ENCODE results near the gene FAM184B. TPM values are rescaled to one million over a fixed set of nuclear protein-coding genes. Genes with fewer than 3 reads are reported as not detected.

Gene FAM184B
- polyA plus RNA-seq, 1 donor from 2014 or later, result 0.10 TPM

DNA sequence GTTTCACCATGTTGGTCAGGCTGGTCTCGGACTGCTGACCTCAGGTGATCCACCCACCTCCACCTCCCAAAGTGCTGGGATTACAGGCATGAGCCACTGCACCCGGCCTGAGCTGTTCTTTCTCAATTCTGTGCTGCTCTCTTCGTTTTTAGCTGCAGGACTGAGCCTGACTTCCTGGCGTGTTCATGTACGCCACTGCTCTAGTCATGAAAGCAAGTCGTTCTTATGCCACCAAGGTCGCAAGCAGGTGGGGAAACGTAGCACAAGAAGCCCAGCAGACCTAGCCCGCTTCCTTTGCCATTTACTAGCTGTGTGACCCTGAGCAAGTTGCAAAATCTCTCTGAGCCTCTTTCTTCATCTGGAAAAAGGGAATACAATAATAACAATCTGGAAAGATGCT lies 123.6 kb downstream of the FAM184B start:
- no peaks in the 10 kb centered on the region for H3F3A ChIP-seq (ENCODE audit: insufficient read depth, low read length, poor library complexity, severe bottlenecking)
- no peaks in the 10 kb centered on the region for H3K27me3 ChIP-seq (ENCODE audit: insufficient read depth, low read depth, low read length)
- TF ChIP-seq MXI1 (conservative IDR thresholded peaks at IDR 0.05; ENCODE audit: poor library complexity, severe bottlenecking), result no peak
- H3K4me3 ChIP-seq (ENCODE audit: low read length), result no peak overlapping the region
- no peak overlapping the region for H3K4me2 ChIP-seq (ENCODE audit: low read length)
- H3K36me3 ChIP-seq (ENCODE audit: insufficient read depth, low read length), result no peaks in the 10 kb centered on the region
- H4K20me1 ChIP-seq (ENCODE audit: insufficient read depth), result no peaks in the 10 kb centered on the region
- no peaks in the 10 kb centered on the region for H3K9me3 ChIP-seq (ENCODE audit: low read length)
- H3K27ac ChIP-seq (ENCODE audit: low read length), result no peak overlapping the region
- no peak overlapping the region for H2AFZ ChIP-seq (ENCODE audit: low read depth, low read length)
- H3K9ac ChIP-seq (ENCODE audit: low read length), result no peak overlapping the region
- H3K79me2 ChIP-seq (replicated peaks; ENCODE audit: insufficient read depth, low read length), result no peaks in the 10 kb centered on the region
- H3K9me2 ChIP-seq (ENCODE audit: insufficient read depth, low read length), result no peaks in the 10 kb centered on the region

DNA sequence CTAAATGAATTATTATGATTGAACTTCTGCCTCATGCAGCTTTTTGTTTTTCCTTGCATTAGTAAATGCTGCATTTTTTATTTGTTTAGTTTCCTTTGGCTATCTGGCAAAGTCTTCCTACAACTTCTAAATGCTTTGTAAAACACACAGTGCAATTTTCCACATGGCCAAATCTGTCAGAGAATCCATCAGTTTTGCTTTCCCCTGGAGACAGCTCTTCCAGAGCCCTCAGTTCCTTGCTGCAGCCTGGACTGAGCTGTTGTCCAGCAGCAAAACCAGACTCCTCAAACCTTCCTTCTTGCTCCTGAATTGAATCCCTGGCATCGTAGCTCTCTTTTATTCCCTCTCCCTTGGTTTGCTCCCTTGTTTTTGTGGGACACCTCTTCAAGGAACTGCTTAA lies 124.3 kb downstream of the FAM184B start:
- Histone ChIP-seq H3K36me3 (ENCODE audit: insufficient read depth, low read length) (no peaks in the 10 kb centered on the region), H3K79me2 (replicated peaks; ENCODE audit: insufficient read depth, low read length) (no peaks in the 10 kb centered on the region), H3K9ac (ENCODE audit: low read length) (no peak overlapping the region), H3K9me2 (ENCODE audit: insufficient read depth, low read length) (no peaks in the 10 kb centered on the region), H2AFZ (ENCODE audit: low read depth, low read length) (no peak overlapping the region), H3K4me3 (ENCODE audit: low read length) (no peak overlapping the region), H3F3A (ENCODE audit: insufficient read depth, low read length, poor library complexity, severe bottlenecking) (no peaks in the 10 kb centered on the region), H4K20me1 (ENCODE audit: insufficient read depth) (no peaks in the 10 kb centered on the region), H3K27me3 (ENCODE audit: insufficient read depth, low read depth, low read length) (no peaks in the 10 kb centered on the region), H3K9me3 (ENCODE audit: low read length) (no peaks in the 10 kb centered on the region), H3K4me2 (ENCODE audit: low read length) (no peak overlapping the region), H3K27ac (ENCODE audit: low read length) (no peak overlapping the region)
- no peak for TF ChIP-seq POLR2AphosphoS5 (IDR thresholded peaks at IDR 0.05)
- TF ChIP-seq, protein P1, sequence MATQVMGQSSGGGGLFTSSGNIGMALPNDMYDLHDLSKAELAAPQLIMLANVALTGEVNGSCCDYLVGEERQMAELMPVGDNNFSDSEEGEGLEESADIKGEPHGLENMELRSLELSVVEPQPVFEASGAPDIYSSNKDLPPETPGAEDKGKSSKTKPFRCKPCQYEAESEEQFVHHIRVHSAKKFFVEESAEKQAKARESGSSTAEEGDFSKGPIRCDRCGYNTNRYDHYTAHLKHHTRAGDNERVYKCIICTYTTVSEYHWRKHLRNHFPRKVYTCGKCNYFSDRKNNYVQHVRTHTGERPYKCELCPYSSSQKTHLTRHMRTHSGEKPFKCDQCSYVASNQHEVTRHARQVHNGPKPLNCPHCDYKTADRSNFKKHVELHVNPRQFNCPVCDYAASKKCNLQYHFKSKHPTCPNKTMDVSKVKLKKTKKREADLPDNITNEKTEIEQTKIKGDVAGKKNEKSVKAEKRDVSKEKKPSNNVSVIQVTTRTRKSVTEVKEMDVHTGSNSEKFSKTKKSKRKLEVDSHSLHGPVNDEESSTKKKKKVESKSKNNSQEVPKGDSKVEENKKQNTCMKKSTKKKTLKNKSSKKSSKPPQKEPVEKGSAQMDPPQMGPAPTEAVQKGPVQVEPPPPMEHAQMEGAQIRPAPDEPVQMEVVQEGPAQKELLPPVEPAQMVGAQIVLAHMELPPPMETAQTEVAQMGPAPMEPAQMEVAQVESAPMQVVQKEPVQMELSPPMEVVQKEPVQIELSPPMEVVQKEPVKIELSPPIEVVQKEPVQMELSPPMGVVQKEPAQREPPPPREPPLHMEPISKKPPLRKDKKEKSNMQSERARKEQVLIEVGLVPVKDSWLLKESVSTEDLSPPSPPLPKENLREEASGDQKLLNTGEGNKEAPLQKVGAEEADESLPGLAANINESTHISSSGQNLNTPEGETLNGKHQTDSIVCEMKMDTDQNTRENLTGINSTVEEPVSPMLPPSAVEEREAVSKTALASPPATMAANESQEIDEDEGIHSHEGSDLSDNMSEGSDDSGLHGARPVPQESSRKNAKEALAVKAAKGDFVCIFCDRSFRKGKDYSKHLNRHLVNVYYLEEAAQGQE (IDR thresholded peaks at IDR 0.05; ENCODE audit: borderline replicate concordance), result no peak
- no peak for TF ChIP-seq EZH2 (IDR thresholded peaks at IDR 0.05; ENCODE audit: borderline replicate concordance, insufficient read depth, low read length, poor library complexity, severe bottlenecking)
- TF ChIP-seq EP300 (conservative IDR thresholded peaks at IDR 0.05; ENCODE audit: poor library complexity, severe bottlenecking), result no peak
- TF ChIP-seq, protein P2, sequence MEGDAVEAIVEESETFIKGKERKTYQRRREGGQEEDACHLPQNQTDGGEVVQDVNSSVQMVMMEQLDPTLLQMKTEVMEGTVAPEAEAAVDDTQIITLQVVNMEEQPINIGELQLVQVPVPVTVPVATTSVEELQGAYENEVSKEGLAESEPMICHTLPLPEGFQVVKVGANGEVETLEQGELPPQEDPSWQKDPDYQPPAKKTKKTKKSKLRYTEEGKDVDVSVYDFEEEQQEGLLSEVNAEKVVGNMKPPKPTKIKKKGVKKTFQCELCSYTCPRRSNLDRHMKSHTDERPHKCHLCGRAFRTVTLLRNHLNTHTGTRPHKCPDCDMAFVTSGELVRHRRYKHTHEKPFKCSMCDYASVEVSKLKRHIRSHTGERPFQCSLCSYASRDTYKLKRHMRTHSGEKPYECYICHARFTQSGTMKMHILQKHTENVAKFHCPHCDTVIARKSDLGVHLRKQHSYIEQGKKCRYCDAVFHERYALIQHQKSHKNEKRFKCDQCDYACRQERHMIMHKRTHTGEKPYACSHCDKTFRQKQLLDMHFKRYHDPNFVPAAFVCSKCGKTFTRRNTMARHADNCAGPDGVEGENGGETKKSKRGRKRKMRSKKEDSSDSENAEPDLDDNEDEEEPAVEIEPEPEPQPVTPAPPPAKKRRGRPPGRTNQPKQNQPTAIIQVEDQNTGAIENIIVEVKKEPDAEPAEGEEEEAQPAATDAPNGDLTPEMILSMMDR (IDR thresholded peaks at IDR 0.05; ENCODE audit: poor library complexity, severe bottlenecking), result no peak
- no peak for TF ChIP-seq MXI1 (conservative IDR thresholded peaks at IDR 0.05; ENCODE audit: poor library complexity, severe bottlenecking)
- TF ChIP-seq SMC3 (conservative IDR thresholded peaks at IDR 0.05; ENCODE audit: poor library complexity), result no peak
- no peak for TF ChIP-seq RAD21 (conservative IDR thresholded peaks at IDR 0.05)
- no peak for TF ChIP-seq TAF1 (IDR thresholded peaks at IDR 0.05; ENCODE audit: low read depth)

DNA sequence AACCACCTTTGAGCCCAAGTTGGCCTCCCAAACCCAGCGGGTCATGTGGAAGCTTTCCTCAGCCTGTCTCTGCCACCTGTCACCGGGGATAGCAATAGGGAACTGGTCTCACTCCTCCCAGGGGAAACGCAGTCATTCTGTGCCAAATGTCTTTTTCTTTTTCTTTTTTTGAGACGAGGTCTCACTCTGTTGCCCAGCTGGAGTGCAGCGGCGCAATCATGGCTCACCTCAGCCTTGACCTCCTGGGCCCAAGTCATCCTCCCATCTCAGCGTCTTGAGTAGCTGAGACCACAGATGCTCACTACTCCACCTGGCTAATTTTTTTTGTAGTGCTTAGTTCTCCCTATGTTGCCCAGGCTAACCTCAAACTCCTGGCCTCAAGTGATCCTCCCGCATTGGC lies 126.7 kb downstream of the FAM184B start:
- H3K27ac ChIP-seq (ENCODE audit: low read length), result no peak overlapping the region
- H3K9ac ChIP-seq (ENCODE audit: low read length), result no peak overlapping the region
- H3F3A ChIP-seq (ENCODE audit: insufficient read depth, low read length, poor library complexity, severe bottlenecking), result no peaks in the 10 kb centered on the region
- no peaks in the 10 kb centered on the region for H3K9me2 ChIP-seq (ENCODE audit: insufficient read depth, low read length)
- H2AFZ ChIP-seq (ENCODE audit: low read depth, low read length), result no peak overlapping the region
- no peaks in the 10 kb centered on the region for H3K79me2 ChIP-seq (replicated peaks; ENCODE audit: insufficient read depth, low read length)
- no peak for TF ChIP-seq POLR2AphosphoS5 (IDR thresholded peaks at IDR 0.05)
- TF ChIP-seq TAF1 (IDR thresholded peaks at IDR 0.05; ENCODE audit: low read depth), result no peak
- no peak for TF ChIP-seq RAD21 (conservative IDR thresholded peaks at IDR 0.05)
- TF ChIP-seq EP300 (conservative IDR thresholded peaks at IDR 0.05; ENCODE audit: poor library complexity, severe bottlenecking), result no peak
- no peak for TF ChIP-seq SMC3 (conservative IDR thresholded peaks at IDR 0.05; ENCODE audit: poor library complexity)
- TF ChIP-seq, protein P2 (IDR thresholded peaks at IDR 0.05; ENCODE audit: poor library complexity, severe bottlenecking), result no peak
- no peak overlapping the region for H3K4me3 ChIP-seq (ENCODE audit: low read length)
- no peaks in the 10 kb centered on the region for H3K36me3 ChIP-seq (ENCODE audit: insufficient read depth, low read length)
- no peaks in the 10 kb centered on the region for H4K20me1 ChIP-seq (ENCODE audit: insufficient read depth)
- no peaks in the 10 kb centered on the region for H3K9me3 ChIP-seq (ENCODE audit: low read length)
- H3K4me2 ChIP-seq (ENCODE audit: low read length), result no peak overlapping the region
- no peaks in the 10 kb centered on the region for H3K27me3 ChIP-seq (ENCODE audit: insufficient read depth, low read depth, low read length)

All from neural cell (in vitro differentiated cells).